SK-N-MC (cell line): ENCODE results near the gene GATC.

Experiments used
- DNase-seq: peaks from one replicate; pipeline ENCODE4 v3.0.0-alpha.2; 2011; ENCODE audit warnings: low read depth, low spot score
- H3K27ac ChIP-seq: fragments of 200-600 bp; sonication (generic); 2 replicates; pipeline ENCODE4 v1.5.1; 2016; ENCODE audit warnings: mixed run types
- H3K36me3 ChIP-seq: fragments of 200-600 bp; sonication (generic); 2 replicates; pipeline ENCODE4 v1.6.1; 2017; ENCODE audit warnings: antibody characterized with exemption, low read length, mixed read lengths; ENCODE audit not compliant: insufficient read depth
- H3K4me3 ChIP-seq: fragments of 200-600 bp; sonication (generic); 2 replicates; pipeline ENCODE4 v1.5.1; 2016
- H3K9ac ChIP-seq: fragments of 200-600 bp; sonication (generic); 2 replicates; pipeline ENCODE4 v1.8.0; 2017; ENCODE audit warnings: mixed run types, mixed read lengths; ENCODE audit not compliant: insufficient read length
- H3K9me3 ChIP-seq: fragments of 200-600 bp; sonication (generic); 2 replicates; pipeline ENCODE4 v1.6.1; 2017; ENCODE audit warnings: low read depth, mild to moderate bottlenecking, antibody characterized with exemption, low read length, moderate library complexity, mixed read lengths
- EZH2 ChIP-seq: fragments of 200-600 bp; sonication (generic); IDR thresholded peaks from one replicate; pipeline ENCODE4 v1.6.1; 2017; ENCODE audit warnings: antibody characterized with exemption
- FOXP2 ChIP-seq: optimal IDR thresholded peaks from 2 replicates; pipeline ENCODE3; 2011; ENCODE audit warnings: mild to moderate bottlenecking, moderate library complexity; ENCODE audit not compliant: insufficient read depth; ENCODE audit errors: extremely low read length, control extremely low read depth
- POLR2AphosphoS5 ChIP-seq: IDR thresholded peaks from 2 replicates; pipeline ENCODE4 v1.6.1; 2012; ENCODE audit warnings: mild to moderate bottlenecking, low read depth, low read length, borderline replicate concordance

The GATC gene

GRCh38 chr12:120465756-120466155, 19.5 kb downstream of the GATC start:
- TF ChIP-seq POLR2AphosphoS5 (no peak), EZH2 (no peak), FOXP2 (no peak)
- H3K9me3 ChIP-seq: no peaks in the 10 kb centered on the region
- 0 out of 2 replicates have a peak overlapping the region, but pooled peaks have one; percentile 39 for H3K27ac ChIP-seq
- peaks cover 70% of the 10 kb centered on the region for H3K36me3 ChIP-seq
- DNase-seq: no peak
- no peak overlapping the region for H3K4me3 ChIP-seq
- H3K9ac ChIP-seq: no peak overlapping the region

- TF ChIP-seq POLR2AphosphoS5: no peak
- no peak for TF ChIP-seq EZH2
- TF ChIP-seq FOXP2: no peak
- peaks cover 61% of the 10 kb centered on the region for H3K36me3 ChIP-seq
- H3K9ac ChIP-seq: no peak overlapping the region
- H3K27ac ChIP-seq: 0 out of 2 replicates have a peak overlapping the region, but pooled peaks have one; percentile 17
- H3K9me3 ChIP-seq: no peaks in the 10 kb centered on the region
- no peak for DNase-seq
- H3K4me3 ChIP-seq: no peak overlapping the region
Observed at GRCh38 chr12:120466560-120467315, 20.5 kb downstream of the GATC start.

GRCh38 chr12:120467439-120467838, 21.2 kb downstream of the GATC start:
- Histone ChIP-seq H3K27ac (no peak overlapping the region), H3K36me3 (peaks cover 54% of the 10 kb centered on the region)

DNA sequence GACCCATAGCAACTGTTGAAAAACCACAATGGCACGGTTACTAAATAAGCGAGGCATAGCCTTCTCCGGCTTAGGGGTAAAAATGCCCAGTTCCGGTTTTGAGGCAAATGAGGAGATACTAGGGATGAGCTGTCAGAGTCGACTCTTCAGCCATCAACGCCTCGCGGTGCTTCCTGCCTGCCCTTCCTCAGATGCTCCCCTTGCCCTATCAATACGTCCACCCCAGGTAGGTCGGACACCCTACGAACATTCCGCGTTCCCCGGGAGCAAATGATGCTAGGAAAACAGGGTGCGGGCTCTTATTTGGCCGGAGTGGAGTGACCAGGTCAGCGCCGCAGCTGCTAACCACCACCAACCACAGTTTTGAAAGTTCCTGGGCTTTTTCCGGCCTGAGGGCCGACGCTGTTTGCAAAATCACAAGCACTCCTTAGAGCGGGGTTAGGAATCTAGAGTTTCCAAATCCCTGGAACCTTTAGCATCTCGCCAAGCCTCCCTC, 22.1 kb downstream of the GATC start:
- Histone ChIP-seq H3K9ac (peak overlapping the region; percentile 96), H3K4me3 (peak overlapping the region; percentile 96), H3K27ac (peak overlapping the region; percentile 91), H3K9me3 (no peaks in the 10 kb centered on the region), H3K36me3 (peaks cover 46% of the 10 kb centered on the region)
- no peak for DNase-seq
- no peak for TF ChIP-seq POLR2AphosphoS5
- no peak for TF ChIP-seq FOXP2
- TF ChIP-seq EZH2: no peak

More at GRCh38 chr12:120467439-120467838, 21.2 kb downstream of the GATC start:
- DNase-seq: no peak
- H3K9ac ChIP-seq: peak overlapping the region; percentile 96
- peak overlapping the region; percentile 96; the same call in 1 of the 2 replicates for H3K4me3 ChIP-seq
- TF ChIP-seq POLR2AphosphoS5 (no peak), EZH2 (no peak)
- H3K9me3 ChIP-seq: no peaks in the 10 kb centered on the region

DNA sequence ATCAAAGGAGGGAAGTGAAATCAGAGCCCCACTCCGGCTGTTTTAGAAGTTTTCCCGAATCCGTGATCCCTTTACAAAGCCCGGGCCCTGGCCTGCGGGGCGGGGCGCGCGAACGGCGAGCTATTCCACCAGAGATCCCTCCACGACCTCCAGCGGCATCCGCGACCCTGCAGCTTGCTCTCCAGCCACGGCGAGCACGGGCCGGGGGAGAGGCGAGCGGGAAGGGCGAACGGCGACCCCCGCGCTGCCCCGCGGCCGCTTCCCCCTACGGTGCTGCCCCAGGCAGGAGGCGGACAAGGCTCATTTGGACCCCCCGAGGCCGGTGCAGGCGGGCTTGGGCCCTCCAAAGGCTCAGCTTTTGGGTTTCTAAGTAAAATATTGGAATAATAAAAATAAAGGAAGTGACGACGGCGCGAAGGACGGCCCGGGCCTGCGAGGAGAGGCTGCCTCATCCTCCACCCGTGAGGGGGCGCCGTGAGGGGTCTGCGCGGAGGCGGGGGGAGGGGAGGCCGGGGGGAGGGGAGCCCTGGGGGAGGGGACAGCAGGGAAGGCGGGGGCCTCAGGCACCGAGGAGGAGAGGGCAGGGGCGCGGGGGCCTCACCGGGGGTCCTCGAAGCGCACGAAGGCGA, 22.7 kb downstream of the GATC start:
- no peak for TF ChIP-seq EZH2
- no peak for TF ChIP-seq POLR2AphosphoS5
- no peak for TF ChIP-seq FOXP2
- DNase-seq: no peak
- Histone ChIP-seq H3K27ac (peak overlapping the region; percentile 91), H3K4me3 (peak overlapping the region; percentile 96), H3K9ac (peak overlapping the region; percentile 96), H3K36me3 (peaks cover 40% of the 10 kb centered on the region), H3K9me3 (no peaks in the 10 kb centered on the region)

GRCh38 chr12:120469450-120470149, 23.4 kb downstream of the GATC start, which contains the start of gene SRSF9:
Gene SRSF9 (minus strand): TSS chr12:120469748. CDS start chr12:120469609, 139 bp downstream.
- H3K36me3 ChIP-seq: peaks cover 33% of the 10 kb centered on the region
- DNase-seq: peak; percentile 76
- H3K4me3 ChIP-seq: peak within 1 kb of the TSS; percentile 96
- peak; percentile 84 for TF ChIP-seq POLR2AphosphoS5
- no peak for TF ChIP-seq EZH2
- TF ChIP-seq FOXP2: no peak
- H3K9me3 ChIP-seq: no peaks in the 10 kb centered on the region
- H3K27ac ChIP-seq: peak within 1 kb of the TSS; percentile 91
- peak within 1 kb of the TSS; percentile 96 for H3K9ac ChIP-seq

DNA sequence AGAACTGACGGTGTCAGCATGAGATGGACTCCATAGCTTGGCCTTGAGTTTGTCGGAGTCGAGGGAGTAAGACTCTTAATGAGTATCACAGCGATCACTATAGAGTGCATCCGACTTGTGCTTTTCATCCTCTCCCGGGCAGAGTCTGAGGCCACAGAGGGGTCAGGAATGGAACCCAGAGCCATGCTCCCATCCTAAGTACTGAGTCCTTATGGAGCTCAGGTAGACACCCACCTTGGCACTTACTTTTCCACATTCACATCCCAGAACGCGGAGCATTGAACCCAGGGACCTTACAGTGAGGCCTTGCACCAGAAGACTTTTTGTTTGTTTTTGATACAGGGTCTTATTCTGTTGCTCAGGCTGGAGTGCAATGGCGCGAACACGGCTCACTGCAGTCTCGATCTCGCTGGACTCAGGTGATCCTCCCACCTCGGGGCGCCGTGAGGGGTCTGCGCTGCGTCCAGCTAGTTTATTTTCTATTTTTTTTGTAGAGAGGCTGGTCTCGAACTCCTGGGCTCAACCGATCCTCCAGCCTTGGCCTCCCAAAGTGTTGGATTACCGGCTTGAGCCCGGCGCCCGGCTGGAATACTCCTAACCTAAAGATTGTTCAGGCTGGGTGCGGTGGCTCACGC, 24.0 kb downstream of the GATC start:
- no peak for DNase-seq

More for the DNA sequence above, 24.0 kb downstream of the GATC start:
- peak overlapping the region; percentile 96 for H3K4me3 ChIP-seq
- peak overlapping the region; percentile 96 for H3K9ac ChIP-seq
- peaks cover 27% of the 10 kb centered on the region for H3K36me3 ChIP-seq
- no peak overlapping the region for H3K27ac ChIP-seq
- no peaks in the 10 kb centered on the region for H3K9me3 ChIP-seq
- TF ChIP-seq EZH2 (no peak), FOXP2 (no peak), POLR2AphosphoS5 (no peak)
